HG02798 (cell line): ENCODE measurements around the gene ACCSL.

Source experiments
- ATAC-seq: cut with Tn5 transposase; IDR thresholded peaks from one replicate; pipeline ENCODE4 v1.9.1; 2021; ENCODE audit warnings: mild to moderate bottlenecking; ENCODE audit not compliant: unreplicated experiment, poor library complexity

ACCSL gene

GRCh38 chr11:44017443-44018126, 30.2 kb upstream of the ACCSL start:
- no peak for ATAC-seq

DNA sequence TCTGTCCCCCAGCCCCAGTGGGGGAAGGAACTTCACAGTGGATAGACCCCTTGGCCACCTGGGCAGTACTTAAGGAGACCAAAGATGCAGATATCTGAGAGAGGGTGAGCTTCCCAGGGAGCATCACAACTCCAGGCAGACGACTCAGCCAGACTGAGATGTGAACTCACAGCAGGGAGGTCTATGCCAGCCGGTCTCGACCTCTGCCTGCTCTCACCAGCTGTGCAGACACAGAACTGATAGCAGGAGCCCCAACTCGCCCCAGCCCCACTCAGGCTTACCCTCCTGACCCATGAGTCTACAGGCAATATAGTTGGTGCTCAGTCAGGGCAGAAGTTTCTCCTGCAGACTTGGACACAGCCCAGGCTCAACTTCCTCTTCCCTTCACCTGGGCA, 29.7 kb upstream of the ACCSL start:
- ATAC-seq = no peak

DNA sequence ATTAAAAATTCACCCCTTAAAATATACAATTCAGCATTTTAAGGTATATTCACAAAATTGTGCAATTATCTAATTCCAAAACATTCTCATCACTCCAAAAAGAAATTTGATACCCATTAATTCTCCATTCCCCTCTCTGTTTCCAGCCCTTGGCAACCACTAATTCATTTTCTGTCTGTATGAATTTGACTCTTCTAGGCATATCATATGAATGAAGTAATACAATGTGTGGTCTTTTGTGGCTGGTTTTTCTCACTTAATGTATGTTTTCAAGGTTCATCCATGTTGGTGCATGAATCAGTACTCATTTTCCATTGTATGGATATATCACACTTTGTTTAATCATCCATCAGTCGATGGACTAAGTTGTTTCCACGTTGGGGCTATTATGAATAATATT, 29.0 kb upstream of the ACCSL start:
- ATAC-seq = no peak

DNA sequence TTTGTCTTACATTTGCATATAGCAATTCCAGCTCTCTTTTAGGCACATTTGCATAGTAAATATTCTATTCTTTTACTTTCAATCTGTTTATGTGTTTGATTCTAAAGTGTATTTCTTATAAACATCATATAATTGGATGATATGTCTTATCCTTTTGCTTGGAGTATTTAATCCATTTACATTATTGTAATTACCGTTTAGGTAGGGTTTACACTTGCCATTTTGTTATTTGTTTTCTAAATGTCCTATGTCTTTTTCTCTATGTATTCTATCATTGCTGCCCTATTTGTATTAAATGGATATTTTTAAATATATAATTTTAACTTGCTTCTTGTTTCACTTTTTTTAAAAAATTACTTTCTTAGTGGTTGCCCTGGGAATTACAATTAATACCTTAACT, 22.8 kb upstream of the ACCSL start:
- no peak for ATAC-seq

- ATAC-seq = no peak
These were observed 22.1 kb upstream of the ACCSL start for GRCh38 chr11:44025727-44026126.

DNA sequence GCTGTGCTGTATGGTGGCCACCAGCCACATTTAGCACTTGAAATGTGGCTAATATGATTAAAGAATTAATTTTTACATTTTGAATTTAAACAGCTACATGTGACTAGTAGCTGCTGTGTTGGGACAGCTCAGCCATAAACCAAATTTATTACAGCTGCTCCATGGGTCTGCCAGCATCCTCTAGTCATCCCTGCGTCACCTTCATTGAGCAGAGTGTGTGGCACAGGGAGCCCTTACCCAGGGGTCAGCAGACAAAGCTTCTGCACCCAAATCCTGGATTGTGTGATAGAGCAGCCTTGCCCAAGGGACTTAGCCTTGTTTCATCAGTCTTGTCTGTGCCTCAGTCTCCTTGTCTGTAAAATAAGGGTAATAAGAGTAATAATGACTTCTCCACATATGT, 19.4 kb upstream of the ACCSL start:
- no peak for ATAC-seq

GRCh38 chr11:44028816-44029506, 18.8 kb upstream of the ACCSL start:
- ATAC-seq = no peak

GRCh38 chr11:44029507-44029845, 18.3 kb upstream of the ACCSL start:
- ATAC-seq = no peak

- no peak for ATAC-seq
These were observed 17.5 kb upstream of the ACCSL start for GRCh38 chr11:44029977-44030911.

DNA sequence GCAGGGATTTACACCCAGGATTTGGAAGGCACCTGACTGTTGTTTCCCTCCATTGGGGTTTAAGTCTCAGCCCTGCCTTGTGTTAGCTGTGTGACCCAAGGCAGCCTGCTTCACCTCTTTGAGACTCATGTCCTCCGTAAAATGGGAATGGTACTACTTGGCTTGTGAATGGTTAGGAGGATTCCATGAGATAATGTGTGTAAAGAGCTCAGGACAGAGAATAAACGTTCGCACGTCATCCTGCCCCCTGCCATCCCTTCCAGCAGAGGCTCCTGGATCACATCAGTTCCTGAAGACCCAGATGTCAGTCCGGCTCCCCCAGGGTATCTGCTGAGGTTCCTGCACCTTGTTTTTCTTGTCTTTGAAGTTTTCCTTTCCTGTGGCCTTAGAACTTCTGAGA, 16.8 kb upstream of the ACCSL start:
- no peak for ATAC-seq

DNA sequence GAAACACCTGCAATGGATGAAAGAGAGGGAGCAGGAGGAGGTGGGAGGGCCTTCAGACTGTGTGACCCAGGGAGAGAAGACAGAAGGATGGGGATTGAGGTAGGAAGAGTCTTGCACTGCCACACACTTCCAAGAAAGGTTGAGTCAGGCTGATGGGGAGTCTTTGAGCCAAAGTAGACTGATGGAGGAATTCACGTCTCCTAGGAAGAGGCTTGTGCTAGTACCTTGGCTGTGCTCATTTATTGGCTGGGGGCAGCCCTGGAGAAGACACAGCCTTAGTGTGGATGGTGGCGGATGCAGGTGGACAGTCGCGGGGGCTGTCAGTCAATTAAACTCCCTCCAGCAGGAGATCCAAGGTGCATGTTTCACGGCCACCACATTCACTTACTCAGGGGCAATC, 16.2 kb upstream of the ACCSL start:
- ATAC-seq = no peak

DNA sequence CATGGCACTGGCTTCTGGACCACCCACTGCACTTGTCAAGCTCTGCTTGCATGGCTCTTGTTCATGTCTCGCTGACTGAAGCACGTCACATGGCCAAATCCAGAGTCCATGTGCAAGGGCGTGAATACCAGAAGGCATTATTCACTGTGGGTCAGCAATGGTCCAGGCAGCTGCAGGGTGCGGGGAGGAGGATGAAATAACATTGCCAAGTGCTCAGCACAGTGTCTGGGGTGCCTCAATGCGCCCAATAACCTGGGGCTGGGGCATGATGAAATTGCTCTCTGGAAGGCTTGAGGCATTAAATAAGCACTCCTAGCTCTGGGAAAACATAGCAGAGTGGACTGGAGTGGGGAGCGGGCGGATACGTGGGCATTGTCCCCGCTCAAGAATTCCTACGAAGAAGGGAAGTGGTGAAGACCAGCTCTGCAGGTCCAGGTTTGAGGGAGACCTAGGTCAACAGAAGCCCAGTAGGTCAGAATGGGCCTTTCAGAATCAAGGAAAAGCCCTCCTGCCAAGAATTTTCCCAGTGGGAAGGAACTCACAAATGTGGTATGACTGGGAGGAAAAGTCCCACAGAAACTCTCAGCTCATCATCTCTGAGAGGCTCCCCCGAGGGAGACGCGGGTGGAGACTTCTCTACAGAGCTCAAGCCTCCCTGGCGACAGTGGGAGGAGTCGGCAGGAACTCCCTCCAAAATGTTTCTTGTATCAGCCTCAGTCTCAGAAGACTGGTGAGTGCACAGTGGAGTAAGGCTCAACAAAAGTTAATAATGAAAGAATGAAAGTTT, 15.3 kb upstream of the ACCSL start:
- ATAC-seq = no peak

GRCh38 chr11:44033411-44033850, 14.3 kb upstream of the ACCSL start:
- ATAC-seq = no peak

GRCh38 chr11:44033856-44034255, 13.9 kb upstream of the ACCSL start:
- no peak for ATAC-seq

DNA sequence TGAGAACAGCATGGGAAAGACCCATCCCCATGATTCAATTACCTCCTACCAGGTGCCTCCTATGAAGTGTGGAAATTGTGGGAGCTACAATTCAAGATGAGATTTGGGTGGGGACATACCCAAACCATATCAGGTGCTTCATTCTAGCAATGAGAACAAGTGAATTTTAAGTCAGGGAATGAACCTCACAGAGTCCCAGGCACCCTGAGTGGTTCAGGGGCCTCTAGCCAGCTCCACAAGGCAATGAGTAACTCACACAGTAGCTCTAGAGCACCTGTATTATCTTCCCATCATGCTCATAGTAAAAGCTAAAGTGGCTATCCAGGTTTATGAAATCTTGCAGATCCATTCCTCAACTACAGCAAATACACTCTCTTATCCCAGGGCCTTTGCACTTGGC, 13.1 kb upstream of the ACCSL start:
- no peak for ATAC-seq

DNA sequence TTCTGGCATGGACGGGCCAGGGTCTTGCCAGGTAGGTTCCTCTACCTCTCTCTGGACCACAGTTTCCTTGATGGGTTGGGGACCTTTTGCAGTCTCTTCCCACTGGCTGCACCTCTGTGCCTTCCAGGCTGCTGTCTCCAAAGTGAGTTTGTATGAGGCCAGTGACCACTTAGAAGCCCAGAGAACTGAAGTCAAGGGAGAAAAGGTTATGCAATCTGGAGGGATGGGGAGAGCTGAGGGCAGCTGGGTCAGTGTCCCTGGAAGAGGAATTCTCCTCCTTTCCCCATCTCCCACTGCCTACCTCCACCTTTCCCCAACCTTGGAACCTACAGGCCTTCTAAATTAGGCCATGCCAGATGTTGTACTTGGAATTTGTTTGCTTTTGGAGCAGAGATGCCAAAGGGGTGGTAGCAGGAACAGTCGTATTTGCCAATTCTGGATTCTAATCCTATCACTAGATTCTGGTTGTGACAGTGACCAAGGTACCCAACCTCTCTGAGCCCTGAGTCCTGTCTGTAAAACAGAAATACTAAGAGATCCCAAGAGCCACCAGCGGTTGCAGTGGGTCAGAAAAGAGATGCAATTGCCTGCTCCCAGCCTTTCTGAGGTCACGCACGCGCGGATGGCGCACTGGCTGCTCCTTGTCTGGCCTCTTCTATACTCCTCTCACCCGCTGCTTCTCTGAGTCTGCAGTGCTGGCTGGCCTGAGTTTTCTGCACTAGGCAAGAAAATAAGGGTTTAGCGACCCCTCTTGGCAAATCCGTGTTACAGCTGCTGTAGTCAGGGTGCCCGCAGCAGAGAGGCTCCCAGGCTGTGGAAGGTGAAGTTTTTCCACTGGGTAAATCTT, 10.7 kb upstream of the ACCSL start:
- peak; percentile 76 for ATAC-seq

DNA sequence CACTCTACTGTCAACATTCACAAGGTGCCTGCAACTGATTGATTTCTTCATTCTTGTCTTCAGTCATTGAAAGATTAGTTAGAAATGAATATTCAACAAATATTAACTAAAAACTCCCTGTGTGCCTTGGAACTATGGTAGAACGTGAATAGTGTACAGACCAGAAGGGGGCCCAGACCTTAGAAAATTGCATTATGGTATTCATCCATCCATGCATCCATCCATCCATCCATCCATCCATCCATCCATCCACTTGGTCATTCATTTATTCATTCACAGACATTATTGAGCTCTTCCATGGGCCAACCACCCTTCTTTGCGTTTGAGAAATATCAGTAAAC, 10.2 kb upstream of the ACCSL start:
- no peak for ATAC-seq

DNA sequence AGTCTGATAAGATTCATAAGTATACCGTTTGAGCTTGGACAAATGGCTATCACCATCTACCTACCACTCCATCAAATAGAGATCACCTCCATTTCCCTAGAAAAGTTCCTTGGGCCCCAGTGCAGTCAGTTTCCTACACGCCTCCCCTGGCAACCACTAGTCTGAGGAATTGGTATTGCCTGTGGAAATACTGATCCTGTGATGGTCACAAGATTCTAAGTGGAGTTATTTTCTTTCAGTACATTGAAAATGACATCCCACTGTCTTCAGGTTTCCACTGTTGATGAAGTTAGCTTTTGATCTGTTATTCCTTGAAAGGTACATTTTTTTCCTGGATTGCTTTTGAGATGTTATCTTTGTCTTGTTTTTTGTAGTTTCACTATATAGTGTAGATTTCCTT, 4.6 kb upstream of the ACCSL start:
- no peak for ATAC-seq

- ATAC-seq = no peak
These were observed 1.6 kb upstream of the ACCSL start for GRCh38 chr11:44046182-44046581.

- no peak for ATAC-seq
These were observed 483 bp upstream of the ACCSL start for GRCh38 chr11:44047298-44047697.
